GM12864 (cell line): Measurements from ENCODE around the gene NACC2.

Source experiments
- DNase-seq: peaks from one replicate; pipeline ENCODE4 v3.0.0-alpha.2; 2011; ENCODE audit warnings: low read depth
- H3K4me3 ChIP-seq: 2 replicates; pipeline ENCODE4 v1.5.1; 2011; ENCODE audit warnings: mild to moderate bottlenecking, low read depth, low read length, control low read depth
- CTCF ChIP-seq: IDR thresholded peaks from 2 replicates; pipeline ENCODE4 v1.5.1; 2011; ENCODE audit warnings: low read depth, mild to moderate bottlenecking, moderate library complexity, low read length, control low read depth, inconsistent platforms; ENCODE audit errors: missing control alignments

The NACC2 gene

GRCh38 chr9:135988493-135988892 is 106.6 kb downstream of the NACC2 start:
- no peak for DNase-seq
- TF ChIP-seq CTCF: no peak
- no peak overlapping the region for H3K4me3 ChIP-seq

DNA sequence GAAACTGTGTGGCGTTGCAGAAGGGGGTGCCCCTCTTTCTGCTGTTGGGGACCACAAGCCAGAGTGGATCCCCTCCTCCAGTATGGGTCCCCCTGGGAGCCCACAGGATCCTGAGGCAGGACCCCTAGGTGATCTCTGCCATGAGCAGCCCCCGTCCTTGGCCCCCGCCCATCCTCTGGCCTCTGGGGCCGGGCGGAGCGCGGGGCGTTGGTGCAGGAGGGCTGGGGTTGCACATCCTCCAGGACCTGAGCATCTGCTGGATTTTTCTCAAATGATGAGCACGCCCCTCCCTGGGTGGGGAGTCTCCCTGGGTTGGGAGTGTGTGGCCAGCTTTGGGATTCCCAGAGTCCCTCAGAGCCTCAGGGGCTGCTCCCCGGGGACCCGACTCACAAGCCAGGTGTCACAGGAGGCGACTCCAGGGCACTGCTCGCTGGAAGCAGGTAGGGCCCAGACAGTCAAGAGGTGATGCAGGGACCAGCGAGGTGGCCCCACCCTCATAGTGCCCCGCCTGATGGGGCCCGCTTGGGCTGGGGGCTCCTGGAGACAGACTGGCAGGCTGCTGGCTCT is 107.2 kb downstream of the NACC2 start:
- no peak overlapping the region for H3K4me3 ChIP-seq
- no peak for TF ChIP-seq CTCF
- no peak for DNase-seq

- no peak for TF ChIP-seq CTCF
- H3K4me3 ChIP-seq: no peak overlapping the region
- no peak for DNase-seq
Observed at GRCh38 chr9:135986605-135987004, 108.5 kb downstream of the NACC2 start.

DNA sequence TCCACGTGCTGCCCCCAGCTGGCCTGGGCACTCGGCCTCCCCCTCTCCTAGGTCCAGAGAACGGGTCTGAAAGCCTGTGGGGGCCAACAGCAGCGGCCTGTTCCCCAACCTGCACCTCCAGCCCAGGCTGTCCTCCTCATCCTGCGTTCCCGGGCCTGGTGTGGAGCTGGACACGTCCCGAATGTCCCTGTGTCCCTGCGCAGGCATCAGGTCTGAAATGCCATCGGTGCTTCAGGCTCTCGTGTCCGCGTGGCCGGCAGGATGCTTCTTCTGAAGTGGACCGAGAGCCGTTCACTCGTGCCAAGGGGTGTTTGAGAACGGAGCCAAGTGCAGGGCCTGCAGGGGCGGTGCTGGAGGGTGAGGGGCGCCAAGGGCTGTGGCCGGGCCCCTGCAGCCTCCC is 109.2 kb downstream of the NACC2 start:
- H3K4me3 ChIP-seq: no peak overlapping the region
- no peak for DNase-seq
- no peak for TF ChIP-seq CTCF

DNA sequence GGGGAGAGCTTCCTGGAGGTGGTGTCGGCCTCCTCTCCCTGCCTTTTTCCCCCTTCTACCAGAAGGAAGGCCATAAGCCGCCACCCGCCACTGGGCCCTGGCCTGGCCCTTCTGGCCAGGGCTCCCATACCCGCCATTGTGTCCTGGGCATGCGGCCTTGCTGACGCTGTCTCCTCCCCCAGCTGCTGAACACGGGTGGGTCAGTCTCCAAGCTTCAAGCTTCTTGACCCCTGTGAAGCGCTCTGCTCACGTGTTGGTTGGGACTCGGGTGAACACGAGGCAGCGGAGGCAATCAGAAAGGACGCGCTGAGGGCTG is 109.7 kb downstream of the NACC2 start:
- TF ChIP-seq CTCF: no peak
- no peak overlapping the region for H3K4me3 ChIP-seq
- no peak for DNase-seq

GRCh38 chr9:135984072-135984710 is 110.9 kb downstream of the NACC2 start:
- DNase-seq: no peak
- no peak overlapping the region for H3K4me3 ChIP-seq
- TF ChIP-seq CTCF: no peak
